HG02970 (cell line): Measurements from ENCODE around the gene PCSK5.

ENCODE experiments used
- ATAC-seq: cut with Tn5 transposase; IDR thresholded peaks from one replicate; pipeline ENCODE4 v1.9.1; 2021; ENCODE audit warnings: mild to moderate bottlenecking, moderate library complexity, moderate number of reproducible peaks; ENCODE audit not compliant: unreplicated experiment, low FRiP score

Gene PCSK5

DNA sequence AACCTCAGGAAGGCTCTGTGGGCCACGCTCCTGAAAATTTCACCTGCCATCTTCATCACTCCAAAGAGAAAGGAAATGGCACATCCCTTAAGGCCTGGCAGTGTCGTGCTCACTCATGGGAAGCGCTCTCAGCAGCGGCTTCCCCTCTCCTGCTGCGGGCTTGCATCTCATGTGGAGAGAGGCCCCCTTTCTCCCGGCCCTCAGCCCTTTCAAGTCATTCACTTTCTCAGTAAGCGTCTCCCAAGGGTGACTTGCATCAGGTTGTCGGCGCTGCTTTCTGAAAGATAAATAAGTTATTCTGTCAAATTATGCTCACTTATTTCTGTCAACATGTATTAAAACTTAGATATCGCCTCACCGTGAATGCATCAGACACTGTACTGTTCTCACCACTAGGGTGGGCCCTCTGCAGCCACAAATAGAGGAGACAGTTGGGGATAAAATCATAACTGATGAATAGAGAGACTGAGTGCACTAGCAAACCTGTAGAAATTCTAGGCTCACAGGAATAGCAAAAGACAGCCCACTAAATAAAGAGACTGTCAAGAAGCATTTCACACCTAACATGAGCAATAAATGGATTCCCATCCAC lies 329.2 kb downstream of the PCSK5 start:
- no peak for ATAC-seq

DNA sequence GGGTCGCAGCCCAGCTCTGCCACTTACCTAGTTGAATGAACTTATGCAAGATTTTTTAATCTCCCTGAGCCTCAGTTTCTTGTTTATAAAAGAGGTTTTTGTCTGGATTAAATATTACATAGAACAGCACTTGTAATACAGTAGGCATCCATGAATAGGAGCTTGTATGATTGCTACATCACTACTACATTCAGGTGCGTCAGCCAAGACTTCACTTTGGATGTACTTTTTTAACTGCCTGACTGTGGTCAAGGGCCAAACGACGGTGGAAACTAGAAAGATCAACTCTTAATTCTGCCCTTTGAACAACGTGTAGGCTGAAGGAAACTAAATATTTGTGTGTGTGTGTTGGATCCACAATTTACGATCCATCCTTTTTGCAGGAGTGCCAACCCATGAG lies 330.9 kb downstream of the PCSK5 start:
- ATAC-seq: no peak

DNA sequence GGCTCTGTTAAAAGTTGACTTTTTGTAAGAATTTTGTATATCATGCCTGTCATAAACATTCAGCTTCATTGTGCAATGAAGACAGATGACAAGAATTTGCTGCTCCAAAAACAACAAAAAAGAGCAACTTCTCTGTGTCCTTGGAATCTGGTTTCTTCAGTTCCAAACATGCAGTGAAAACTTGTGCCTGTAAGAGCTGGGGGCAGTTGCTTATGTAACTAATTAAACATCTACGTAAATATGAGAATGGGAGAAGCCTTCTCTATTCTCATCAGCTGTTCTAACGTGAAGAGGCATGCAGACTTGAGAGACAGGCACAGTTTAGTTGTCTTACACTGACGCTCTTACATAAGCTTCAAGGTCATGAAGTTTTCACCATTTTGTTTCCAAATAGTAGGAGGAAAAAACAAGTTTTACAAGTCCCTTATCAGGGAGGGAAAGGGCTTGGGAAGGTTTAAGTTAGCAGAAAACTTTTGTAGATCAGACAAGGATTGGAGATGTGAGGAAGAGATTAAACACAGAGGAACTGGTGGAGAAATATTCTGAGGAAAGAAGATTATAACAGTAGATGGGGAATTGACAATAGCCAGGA lies 333.4 kb downstream of the PCSK5 start:
- no peak for ATAC-seq

DNA sequence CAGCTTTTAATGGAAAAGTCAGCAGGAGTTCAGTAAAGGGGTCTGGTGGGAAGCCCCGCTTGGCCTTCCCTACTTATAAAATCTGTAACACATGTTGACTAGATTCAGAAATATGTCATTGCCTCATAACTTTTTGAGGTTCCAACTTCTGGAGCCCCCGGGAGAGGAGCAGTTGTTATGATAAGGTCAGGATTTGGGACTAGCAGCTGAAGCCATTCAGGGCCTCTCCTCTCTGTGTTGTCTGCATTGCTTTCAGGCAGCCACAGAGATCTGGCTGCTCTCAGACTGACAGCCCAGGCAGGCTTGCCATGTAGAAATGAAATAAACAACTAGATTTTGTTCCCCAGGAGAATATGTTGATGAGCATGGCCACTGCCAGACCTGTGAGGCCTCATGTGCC lies 336.7 kb downstream of the PCSK5 start:
- no peak for ATAC-seq

DNA sequence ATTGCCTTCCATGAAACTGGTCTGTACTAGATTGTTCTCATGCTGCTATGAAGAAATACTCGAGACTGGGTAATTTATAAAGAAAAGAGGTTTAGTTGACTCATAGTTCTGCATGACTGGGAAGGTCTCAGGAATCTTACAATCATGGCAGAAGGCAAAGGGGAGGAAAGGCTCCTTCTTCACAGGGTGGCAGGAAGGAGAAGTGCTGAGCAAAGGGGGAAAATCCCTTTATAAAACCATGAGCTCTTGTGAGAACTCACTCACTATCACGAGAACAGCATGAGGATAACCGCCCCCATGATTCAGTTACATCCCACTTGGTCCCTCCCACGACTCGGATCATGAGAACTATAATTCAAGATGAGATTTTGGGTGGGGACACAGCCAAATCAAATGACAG lies 340.5 kb downstream of the PCSK5 start:
- ATAC-seq: no peak

DNA sequence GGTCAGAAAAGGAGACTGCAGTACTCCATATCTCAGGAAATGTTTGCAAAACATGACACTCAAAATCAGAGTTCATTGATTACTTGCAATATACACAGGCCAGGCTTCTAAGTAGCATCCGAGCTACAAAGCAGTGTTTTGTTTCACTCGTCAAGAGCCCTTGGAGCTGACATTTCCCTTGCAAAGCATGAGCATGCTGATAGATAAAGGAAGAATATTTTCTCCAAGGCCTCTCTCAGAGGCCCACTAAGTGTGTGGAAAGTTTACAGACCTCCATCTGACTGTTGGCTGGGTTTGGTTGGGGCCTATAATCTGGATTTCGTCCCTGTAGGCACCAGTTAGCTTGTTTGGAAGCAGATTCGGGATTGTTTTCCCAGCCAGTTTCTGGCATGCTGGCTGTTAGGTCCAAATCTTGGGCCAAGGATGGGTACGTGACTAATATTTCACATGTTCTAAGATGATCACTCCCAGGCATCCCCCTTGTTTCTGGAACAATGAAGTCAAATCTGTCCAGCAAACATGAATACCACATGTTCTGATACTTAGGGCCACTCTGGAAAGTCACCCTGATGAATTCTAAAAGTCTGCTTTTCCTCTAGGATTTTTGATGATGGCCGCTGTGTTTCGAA lies 342.5 kb downstream of the PCSK5 start:
- no peak for ATAC-seq

DNA sequence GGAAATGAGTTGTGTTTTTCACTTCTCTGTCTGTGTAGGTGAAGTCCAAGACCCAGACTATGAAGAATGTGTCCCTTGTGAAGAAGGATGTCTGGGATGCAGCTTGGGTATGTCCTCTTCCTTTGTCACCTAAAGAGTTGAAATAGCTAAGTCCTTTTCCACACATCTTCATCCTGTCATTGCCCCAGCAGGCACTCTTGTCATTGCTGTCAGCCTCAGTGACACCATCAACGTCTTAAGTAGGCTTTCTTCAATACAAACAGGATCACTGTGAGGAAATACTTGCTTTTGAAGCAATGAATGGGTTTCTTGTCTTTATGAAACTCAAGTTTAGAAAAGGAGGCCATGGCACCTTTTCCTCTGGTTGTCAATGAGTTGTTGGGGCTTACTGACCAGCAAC lies 350.1 kb downstream of the PCSK5 start:
- no peak for ATAC-seq

DNA sequence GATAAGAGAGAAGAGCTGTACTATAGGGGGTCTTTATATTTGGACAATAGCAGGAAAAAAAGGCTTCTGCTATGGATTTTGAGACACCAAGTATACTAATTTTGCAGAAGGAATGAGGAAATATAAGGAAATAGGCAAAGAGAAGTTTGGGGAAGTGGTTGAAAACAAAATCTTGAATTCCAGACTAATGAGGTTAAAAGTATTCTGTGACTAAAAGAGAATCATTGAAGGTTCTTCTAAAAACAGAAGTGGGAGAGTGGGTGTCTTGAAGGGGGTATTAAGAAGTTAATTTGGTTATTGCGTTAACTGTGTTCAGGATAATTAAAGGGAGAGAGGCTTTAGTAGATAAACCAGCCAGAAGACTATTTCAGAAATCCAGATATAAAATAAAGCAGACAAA lies 355.0 kb downstream of the PCSK5 start:
- ATAC-seq: no peak

DNA sequence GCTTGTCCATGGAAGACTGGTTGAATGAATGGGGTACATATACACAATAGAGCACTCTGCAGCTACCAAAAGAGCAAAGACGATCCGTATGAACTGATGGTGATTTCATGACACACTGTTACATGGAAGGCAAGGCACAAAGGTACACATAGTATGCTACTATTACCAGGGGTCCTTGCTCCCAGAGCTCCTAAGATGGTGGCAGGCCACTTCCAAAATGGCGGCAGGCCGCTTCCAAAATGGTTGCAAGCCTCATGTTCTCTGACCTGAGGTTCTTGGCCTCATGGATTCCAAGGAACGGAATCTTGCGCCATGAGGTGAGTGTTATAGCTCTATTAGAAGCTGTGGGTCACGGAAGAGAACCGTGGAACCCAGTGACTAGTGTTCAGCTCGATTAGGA lies 356.2 kb downstream of the PCSK5 start:
- ATAC-seq: no peak

DNA sequence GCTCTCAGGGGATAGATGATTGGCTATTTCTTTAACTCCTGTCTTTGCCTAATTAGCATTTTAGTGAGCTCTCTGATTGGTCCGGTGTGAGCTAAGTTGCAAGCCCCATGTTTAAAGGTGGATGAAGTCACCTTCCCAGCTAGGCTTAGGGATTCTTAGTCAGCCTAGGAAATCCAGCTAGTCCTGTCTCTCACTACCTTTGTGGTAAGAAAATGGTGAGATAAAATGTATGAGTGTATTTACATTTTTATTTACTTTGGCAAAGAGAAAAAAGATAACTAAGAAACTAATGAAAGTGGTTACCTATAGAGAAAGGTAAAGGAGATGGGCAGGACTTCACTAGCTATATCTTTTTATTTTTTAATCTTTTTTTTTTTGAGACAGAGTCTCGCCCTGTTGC lies 357.0 kb downstream of the PCSK5 start:
- ATAC-seq: no peak

DNA sequence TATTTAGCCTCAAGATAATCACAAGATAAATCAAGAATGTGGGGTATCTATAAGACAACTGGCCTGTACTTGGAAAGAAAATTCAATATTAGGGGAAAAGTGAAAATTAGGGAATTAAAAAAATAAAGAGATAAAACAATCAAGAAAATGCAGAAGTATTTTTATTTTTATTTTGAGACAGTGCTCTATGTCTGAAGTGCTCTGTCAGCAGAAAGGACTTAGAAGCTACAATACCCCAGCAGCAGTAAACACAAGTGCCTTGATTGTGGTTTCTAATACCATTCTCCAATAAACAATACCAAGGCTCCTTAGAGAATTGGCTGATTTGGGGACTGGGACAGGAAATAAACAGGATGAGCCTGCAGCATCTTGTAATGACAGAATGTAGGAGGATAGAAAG lies 358.8 kb downstream of the PCSK5 start:
- no peak for ATAC-seq

DNA sequence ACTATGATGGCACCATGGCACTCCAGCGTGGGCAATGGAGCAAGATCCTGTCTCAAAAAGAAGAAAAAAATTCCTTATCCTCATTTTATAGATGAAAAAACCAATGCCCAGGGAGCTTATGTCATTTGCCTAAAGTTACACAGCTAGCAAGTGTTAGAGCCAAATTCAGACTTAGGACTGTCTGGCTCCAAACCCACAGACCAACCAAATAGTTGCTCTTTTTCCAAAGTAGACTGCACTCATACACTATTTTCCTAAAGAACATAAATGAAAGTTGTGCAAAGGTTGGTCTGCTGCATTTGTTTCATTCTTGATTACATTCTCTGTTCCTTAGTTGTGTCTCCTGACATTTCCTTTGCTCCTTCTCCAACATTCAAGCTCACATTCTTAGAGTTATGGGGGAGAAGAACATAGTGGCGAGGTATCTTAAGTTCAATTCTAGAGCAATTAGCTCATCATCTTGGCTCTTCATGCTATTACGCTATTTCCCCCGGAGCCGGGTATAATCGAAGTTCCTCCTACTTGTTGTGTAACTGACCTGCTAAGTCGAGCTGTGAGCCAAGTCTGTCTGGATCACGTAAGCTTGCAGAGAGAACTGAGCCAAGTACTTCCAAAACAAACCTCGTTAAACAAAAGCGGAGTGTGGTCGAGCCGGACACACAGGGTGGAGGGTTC lies 365.4 kb downstream of the PCSK5 start:
- ATAC-seq: no peak

DNA sequence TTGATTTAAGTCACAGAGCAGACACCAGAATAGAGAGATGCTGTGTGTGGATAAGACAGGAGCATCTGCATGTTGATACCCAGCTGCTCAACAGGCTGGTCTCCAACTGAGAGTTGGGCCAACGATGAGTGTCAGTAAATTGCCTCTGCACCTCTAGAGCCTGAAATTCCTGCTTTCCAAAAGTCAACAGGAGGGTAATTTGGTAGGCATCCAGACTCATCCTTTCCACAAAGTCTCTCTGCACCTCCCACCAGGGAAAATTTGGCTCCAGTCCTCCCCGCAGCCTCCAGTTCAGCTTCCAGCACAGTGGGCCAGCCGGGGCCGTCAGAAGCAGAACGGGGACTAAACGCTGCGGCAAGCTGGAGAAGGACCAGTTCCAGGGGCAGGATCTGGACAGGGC lies 366.8 kb downstream of the PCSK5 start:
- ATAC-seq: no peak

DNA sequence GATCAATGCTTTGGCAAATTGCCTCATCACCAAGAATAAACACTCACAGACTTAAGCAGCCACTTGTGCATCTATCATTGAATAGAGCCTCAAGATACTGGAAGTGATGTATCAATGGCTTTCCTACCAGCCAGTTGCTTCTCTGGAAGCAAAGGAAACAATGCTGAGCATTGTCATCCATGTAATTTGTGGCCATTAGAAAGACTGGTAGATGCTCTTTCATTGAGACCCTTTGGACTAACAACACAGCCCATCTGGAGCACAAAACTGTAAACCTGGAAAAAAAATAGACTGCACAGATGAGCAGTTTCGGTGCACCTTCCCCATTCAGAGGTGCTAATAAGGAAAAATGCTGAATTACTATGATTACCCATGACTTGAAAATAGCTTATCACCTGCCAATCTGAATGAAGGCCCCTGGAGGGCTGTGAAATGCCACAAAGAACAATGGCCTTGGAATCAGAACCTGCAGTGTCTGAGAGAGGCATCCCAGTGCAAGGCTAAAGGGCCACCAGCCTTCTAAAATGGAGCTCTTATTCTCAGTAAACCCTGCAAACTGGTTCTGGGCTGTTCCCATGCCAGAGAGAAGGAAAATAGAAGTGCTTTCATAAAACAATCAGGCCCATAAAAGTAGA lies 376.3 kb downstream of the PCSK5 start:
- ATAC-seq: no peak

DNA sequence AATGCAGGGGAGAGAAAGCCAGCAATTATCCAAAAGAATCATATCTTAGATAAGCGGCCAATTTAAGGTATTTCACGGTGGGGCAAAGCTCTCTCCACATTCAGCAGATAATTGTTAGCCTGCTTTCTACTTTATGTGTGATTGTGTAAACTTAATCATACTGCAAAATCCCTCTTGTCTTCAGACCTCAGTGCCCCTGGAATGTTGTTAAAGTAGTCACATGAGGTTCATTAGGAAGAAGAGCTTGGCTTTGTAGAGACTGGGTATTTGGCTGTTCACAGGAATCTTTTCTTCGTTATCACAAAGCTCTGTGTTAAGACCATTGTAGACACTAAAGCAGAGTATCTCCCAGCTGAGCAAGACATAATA lies 376.8 kb downstream of the PCSK5 start:
- ATAC-seq: no peak

DNA sequence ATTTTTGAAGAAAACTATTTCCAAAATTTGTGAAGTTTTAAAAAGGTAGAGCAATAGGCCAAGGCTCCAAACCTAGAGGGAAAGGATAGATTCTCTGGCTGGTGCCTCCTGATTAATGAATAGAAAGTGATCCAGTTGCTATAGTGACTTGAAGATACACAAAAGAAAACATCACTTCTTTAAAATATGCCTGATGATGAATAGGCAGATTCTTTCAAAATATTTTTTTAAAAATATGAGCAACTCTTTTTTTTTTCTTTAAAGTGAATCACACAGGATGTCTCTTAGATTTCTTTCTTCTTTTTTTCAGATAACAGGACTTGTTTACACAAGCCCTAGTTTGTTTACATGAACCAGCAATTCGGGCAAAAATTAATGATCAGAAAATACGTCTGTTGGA lies 379.3 kb downstream of the PCSK5 start:
- ATAC-seq: no peak

DNA sequence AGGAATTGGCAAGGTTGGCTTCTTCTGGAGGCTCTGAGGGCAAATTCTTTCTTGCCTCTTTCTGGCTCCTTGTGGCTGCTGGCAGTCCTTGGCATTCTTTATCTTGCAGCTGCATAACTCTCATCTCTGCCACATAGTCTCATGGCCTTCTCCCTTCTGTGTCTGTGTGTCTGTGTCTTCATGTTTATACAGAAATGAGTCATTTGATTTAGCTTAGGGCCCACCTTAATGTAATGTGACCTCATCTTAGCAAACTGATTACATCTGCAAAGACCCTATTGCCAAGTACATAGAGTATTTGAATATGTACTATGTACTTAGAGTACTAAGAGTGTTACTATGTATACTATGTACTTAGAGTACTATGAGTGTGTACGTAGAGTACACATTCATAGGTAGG lies 381.3 kb downstream of the PCSK5 start:
- ATAC-seq: no peak

DNA sequence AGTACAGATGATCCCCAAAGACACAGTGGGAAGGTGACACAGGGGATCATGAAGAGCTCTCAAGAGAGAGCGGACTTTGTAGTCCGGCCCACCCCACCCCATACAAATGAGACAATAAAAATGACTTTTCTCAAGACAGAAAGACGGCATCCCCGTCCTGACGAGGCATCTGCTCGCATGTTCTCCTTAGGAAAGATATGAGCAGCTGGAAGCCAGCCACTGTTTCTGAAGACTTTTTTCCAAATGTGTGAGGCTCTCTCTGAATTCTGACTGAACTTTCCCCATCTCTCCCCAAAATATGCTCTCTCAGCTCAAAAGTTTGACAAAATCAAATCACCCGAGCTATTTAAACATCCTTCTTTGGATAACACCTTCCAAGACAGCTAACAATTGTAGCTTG lies 398.6 kb downstream of the PCSK5 start:
- no peak for ATAC-seq

DNA sequence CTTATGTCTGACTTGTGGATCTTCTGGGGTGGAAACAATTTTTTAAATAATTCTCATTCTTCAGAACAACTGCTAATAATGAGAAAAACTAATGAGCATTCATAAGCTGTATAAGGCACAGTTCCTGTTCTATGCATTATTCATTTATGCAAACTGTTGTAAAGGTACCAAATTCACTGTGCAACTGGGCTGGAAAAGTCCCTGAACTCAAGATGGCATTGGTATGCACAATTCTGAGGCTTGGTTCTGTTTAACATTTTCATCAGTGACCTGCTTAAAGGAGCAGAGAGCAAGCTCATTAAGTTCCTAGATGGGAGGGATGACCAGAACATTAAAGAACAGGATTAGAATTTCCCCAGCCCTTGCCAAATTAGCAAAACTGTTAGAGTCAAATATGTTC lies 399.2 kb downstream of the PCSK5 start:
- no peak for ATAC-seq

DNA sequence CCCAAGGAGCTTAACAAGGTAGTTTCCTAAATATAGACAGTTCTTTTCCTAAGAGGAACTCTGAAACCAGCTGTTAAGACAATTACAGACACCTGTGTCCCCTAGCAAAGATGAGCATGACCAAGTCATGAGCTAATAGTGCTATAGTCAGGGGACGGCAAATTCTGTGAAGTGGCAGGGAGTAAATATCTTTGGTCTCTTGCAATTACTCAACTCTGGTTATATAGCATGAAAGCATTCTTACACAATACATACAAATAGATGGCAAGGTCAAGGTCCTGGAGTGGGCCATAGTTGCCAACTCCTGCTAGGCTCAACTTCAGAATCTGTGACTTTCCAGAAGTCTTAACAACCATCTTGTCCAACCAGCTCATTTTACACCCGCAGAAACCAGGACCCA lies 400.1 kb downstream of the PCSK5 start:
- ATAC-seq: no peak

DNA sequence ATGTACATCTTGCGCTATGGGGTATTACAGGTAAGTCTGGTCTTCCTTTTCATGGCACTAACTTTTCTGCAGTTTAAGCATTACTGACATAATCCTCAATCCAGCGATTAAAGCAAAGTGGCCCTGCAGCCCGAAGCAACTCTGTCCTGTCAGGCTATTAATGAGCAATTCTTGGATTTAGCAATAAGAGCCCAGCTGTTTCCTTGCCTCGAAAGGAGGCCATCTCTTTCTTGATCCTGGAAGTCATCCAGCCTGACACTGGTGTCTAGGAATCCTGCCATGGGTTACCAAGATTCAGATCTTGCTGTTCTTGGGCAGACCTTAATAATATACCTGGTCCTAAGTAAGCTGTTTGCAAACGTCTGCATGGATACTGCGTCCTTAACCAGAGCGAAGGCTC lies 401.8 kb downstream of the PCSK5 start:
- ATAC-seq: no peak
